Lung (tissue), 12 donors: ENCODE measurements around the gene GLB1L3. TPM values are rescaled to one million over a fixed set of nuclear protein-coding genes. Genes with fewer than 3 reads are reported as not detected.

ENCODE experiments used
- ATAC-seq: fragments of 200-7000 bp; cut with Tn5 transposase; one replicate; pipeline ENCODE4 v1.9.1; 2020; ENCODE audit warnings: moderate number of reproducible peaks; ENCODE audit not compliant: insufficient read depth, low FRiP score
- DNase-seq, 3 donors: peaks; one replicate each; pipeline ENCODE4 v3.0.0-alpha.2; 2013 to 2017
- H3K27ac ChIP-seq, 2 donors: one replicate each; pipeline ENCODE4 v1.5.1; 2013; ENCODE audit warnings: mild to moderate bottlenecking in 2 of 2, moderate library complexity in 2 of 2, control low read depth in 1 of 2, inconsistent platforms in 1 of 2, low read depth in 1 of 2, low read length in 1 of 2
- H3K27me3 ChIP-seq, 3 donors: one replicate each; pipeline ENCODE4 v1.5.1; 2013; ENCODE audit warnings: low read length in 2 of 3; ENCODE audit not compliant: control insufficient read depth in 3 of 3, insufficient read depth in 3 of 3
- H3K36me3 ChIP-seq, 4 donors: one replicate each; pipeline ENCODE4 v1.5.1; 2013; ENCODE audit warnings: low read length in 4 of 4, mild to moderate bottlenecking in 1 of 4, moderate library complexity in 1 of 4; ENCODE audit not compliant: control insufficient read depth in 4 of 4, insufficient read depth in 4 of 4
- H3K4me1 ChIP-seq, 5 donors: one replicate each; pipeline ENCODE4 v1.5.1; 2013; ENCODE audit warnings: low read length in 5 of 5, mild to moderate bottlenecking in 2 of 5, moderate library complexity in 1 of 5; ENCODE audit not compliant: control insufficient read depth in 5 of 5, insufficient read depth in 5 of 5
- H3K4me3 ChIP-seq: one replicate; pipeline ENCODE4 v1.5.1; 2013; ENCODE audit warnings: mild to moderate bottlenecking, control low read depth, moderate library complexity
- H3K9ac ChIP-seq, 2 donors: one replicate each; pipeline ENCODE4 v1.5.1; 2013; ENCODE audit warnings: low read length in 2 of 2, control low read depth in 1 of 2; ENCODE audit not compliant: insufficient read depth in 1 of 2
- H3K9me3 ChIP-seq, 4 donors: one replicate each; pipeline ENCODE4 v1.5.1; 2013; ENCODE audit warnings: low read length in 3 of 4, mild to moderate bottlenecking in 1 of 4, moderate library complexity in 1 of 4; ENCODE audit not compliant: control insufficient read depth in 4 of 4, insufficient read depth in 3 of 4
- CTCF ChIP-seq: IDR thresholded peaks from 2 replicates; pipeline ENCODE4 v1.5.1; 2012; ENCODE audit warnings: mild to moderate bottlenecking; ENCODE audit errors: control extremely low read depth, extremely low read depth
- WGBS, 2 donors: extraction: QIAGEN DNeasy Blood & Tissue Kit; methylation state at CpG; one replicate each; pipeline ENCODE4 v1.1.7; 2013; 5-methylcytosine and 5-hydroxymethylcytosine counted together
- polyA plus RNA-seq, 2 donors: library from polyadenylated mRNA; stranded (reverse); fragments of 200-250 nt; gene quantifications; one replicate each; pipeline ENCODE4 v1.2.1, GENCODE V29; 2013
- total RNA-seq, 2 donors: library from RNA; depleted of rRNA in 1 of 2; stranded (reverse); fragments of >200 nt in 1 of 2; gene quantifications; one replicate each; pipeline ENCODE4 v1.2.1, GENCODE V29; 2014 to 2021
- donor health status: control.
- donor health status: control.
- donor health status: Bipolar disorder and iron deficiency.
- donor health status: healthy.
- donor health status: DM: yes; HTN: yes; CAD: no.

The GLB1L3 gene
- total and polyA plus RNA-seq, 4 donors = 0.06 to 0.29 (median 0.18) TPM; not detected in 1

- Histone ChIP-seq H3K36me3 (no peaks in the 10 kb centered on the region), H3K27me3 (no peaks in the 10 kb centered on the region), H3K27ac (no peak overlapping the region), H3K4me1 (no peaks in the 10 kb centered on the region), H3K9ac (no peak overlapping the region), H3K4me3 (no peak overlapping the region), H3K9me3 (no peaks in the 10 kb centered on the region)
- 55 to 64% methylated on average over 6 of the region's 6 CpGs for WGBS, 2 donors
- ATAC-seq (no peak), DNase-seq (no peak)
- no peak for TF ChIP-seq CTCF
Measured at GRCh38 chr11:134349109-134349801, 73.1 kb downstream of the GLB1L3 start.

GRCh38 chr11:134349802-134350355 lies 73.7 kb downstream of the GLB1L3 start:
- Histone ChIP-seq H3K4me1 (no peaks in the 10 kb centered on the region), H3K36me3 (no peaks in the 10 kb centered on the region), H3K9ac (no peak overlapping the region), H3K27me3 (no peaks in the 10 kb centered on the region), H3K4me3 (no peak overlapping the region), H3K9me3 (no peaks in the 10 kb centered on the region), H3K27ac (no peak overlapping the region)
- no peak for DNase-seq
- no peak for TF ChIP-seq CTCF
- no peak for ATAC-seq
- 83% methylated on average over 10 of the region's 10 CpGs for WGBS, 2 donors

DNA sequence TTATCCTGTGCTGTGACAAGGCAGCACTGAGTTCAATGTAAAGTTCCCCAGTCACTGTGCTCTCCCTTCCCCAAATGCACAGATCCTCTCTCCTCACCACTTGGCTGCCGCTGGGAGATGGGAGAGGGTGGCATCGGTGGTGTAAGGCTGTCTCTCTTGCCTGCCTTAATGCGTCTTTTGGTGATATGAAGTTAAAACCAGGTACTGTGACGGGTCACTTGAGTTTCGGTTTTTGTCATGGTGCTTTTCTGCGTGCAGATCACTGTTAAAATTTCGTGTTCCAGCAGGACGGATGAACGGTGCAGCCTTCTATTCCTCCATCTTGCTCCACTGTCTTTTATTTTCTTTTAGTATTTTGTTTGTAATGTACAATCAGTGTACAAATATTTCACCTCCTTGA lies 74.2 kb downstream of the GLB1L3 start:
- Histone ChIP-seq H3K4me3 (no peak overlapping the region), H3K9ac (no peak overlapping the region), H3K27me3 (no peaks in the 10 kb centered on the region), H3K4me1 (no peaks in the 10 kb centered on the region), H3K9me3 (no peaks in the 10 kb centered on the region), H3K27ac (no peak overlapping the region), H3K36me3 (no peaks in the 10 kb centered on the region)
- no peak for TF ChIP-seq CTCF
- DNase-seq = no peak
- 94 to 95% methylated on average over 9 of the region's 9 CpGs for WGBS, 2 donors
- no peak for ATAC-seq
